Mesothelial cell of epicardium (in vitro differentiated cells): Measurements from ENCODE around the gene EML4. TPM values are rescaled to one million over a fixed set of nuclear protein-coding genes. Genes with fewer than 3 reads are reported as not detected.

Source experiments
- DNase-seq, 2 experiments: peaks; one replicate each; pipeline ENCODE4 v3.0.0; 2021; ENCODE audit warnings: low spot score in 2 of 2; ENCODE audit not compliant: unreplicated experiment in 2 of 2
- H3K27ac Mint-ChIP-seq: 2 replicates; pipeline ENCODE4 v1.8.0; 2021; ENCODE audit warnings: mixed read lengths
- H3K27me3 Mint-ChIP-seq: 2 replicates; pipeline ENCODE4 v1.8.0; 2021; ENCODE audit warnings: low read depth, mixed read lengths
- H3K36me3 Mint-ChIP-seq: 2 replicates; pipeline ENCODE4 v1.8.0; 2021; ENCODE audit warnings: mixed read lengths
- H3K4me1 Mint-ChIP-seq: 2 replicates; pipeline ENCODE4 v1.8.0; 2021; ENCODE audit warnings: mixed read lengths
- H3K4me3 Mint-ChIP-seq: 2 replicates; pipeline ENCODE4 v1.8.0; 2021; ENCODE audit warnings: mild to moderate bottlenecking, moderate library complexity, mixed read lengths
- H3K9me3 Mint-ChIP-seq: 2 replicates; pipeline ENCODE4 v1.8.0; 2021; ENCODE audit warnings: mixed read lengths
- CTCF ChIP-seq: fragments of 200-600 bp; sonication (generic); IDR thresholded peaks from one replicate; pipeline ENCODE4 v1.5.0; 2021; ENCODE audit warnings: antibody characterized with exemption; ENCODE audit not compliant: unreplicated experiment
- total RNA-seq: library from RNA; stranded (reverse); gene quantifications from 3 replicates; pipeline ENCODE4 v1.2.1, GENCODE V29; 2021

The EML4 gene
- total RNA-seq, 1 donor from 2014 or later = 95.6 TPM

- H3K9me3 Mint-ChIP-seq = peaks cover 6% of the 10 kb centered on the region
- no peak for DNase-seq
- peak overlapping the region; percentile 76 for H3K27ac Mint-ChIP-seq
- H3K27me3 Mint-ChIP-seq = no peaks in the 10 kb centered on the region
- H3K36me3 Mint-ChIP-seq = peaks cover 4% of the 10 kb centered on the region
- peaks cover 35% of the 10 kb centered on the region for H3K4me1 Mint-ChIP-seq
- peak; percentile 28 for TF ChIP-seq CTCF
- H3K4me3 Mint-ChIP-seq = no peak overlapping the region
Observed at GRCh38 chr2:42196403-42197267, 27.5 kb downstream of the EML4 start.

GRCh38 chr2:42197792-42198191, 28.6 kb downstream of the EML4 start:
- no peak for TF ChIP-seq CTCF
- Mint-ChIP-seq H3K27ac (no peak overlapping the region), H3K4me3 (no peak overlapping the region), H3K27me3 (no peaks in the 10 kb centered on the region), H3K36me3 (peaks cover 4% of the 10 kb centered on the region), H3K9me3 (peaks cover 6% of the 10 kb centered on the region), H3K4me1 (peaks cover 31% of the 10 kb centered on the region)
- DNase-seq = no peak

GRCh38 chr2:42198466-42198865, 29.3 kb downstream of the EML4 start:
- DNase-seq = no peak
- peaks cover 26% of the 10 kb centered on the region for H3K4me1 Mint-ChIP-seq
- H3K4me3 Mint-ChIP-seq = no peak overlapping the region
- H3K27me3 Mint-ChIP-seq = no peaks in the 10 kb centered on the region
- no peak for TF ChIP-seq CTCF
- H3K9me3 Mint-ChIP-seq = peaks cover 6% of the 10 kb centered on the region
- peak overlapping the region; percentile 19 for H3K27ac Mint-ChIP-seq
- H3K36me3 Mint-ChIP-seq = peaks cover 4% of the 10 kb centered on the region

GRCh38 chr2:42199002-42199401, 29.8 kb downstream of the EML4 start:
- H3K27me3 Mint-ChIP-seq = no peaks in the 10 kb centered on the region
- peaks cover 4% of the 10 kb centered on the region for H3K36me3 Mint-ChIP-seq
- H3K4me1 Mint-ChIP-seq = peaks cover 22% of the 10 kb centered on the region
- H3K4me3 Mint-ChIP-seq = no peak overlapping the region
- H3K27ac Mint-ChIP-seq = no peak overlapping the region
- peaks cover 6% of the 10 kb centered on the region for H3K9me3 Mint-ChIP-seq
- no peak for DNase-seq
- TF ChIP-seq CTCF = no peak

GRCh38 chr2:42199626-42200025, 30.5 kb downstream of the EML4 start:
- DNase-seq = no peak
- H3K36me3 Mint-ChIP-seq = peaks cover 4% of the 10 kb centered on the region
- H3K4me1 Mint-ChIP-seq = peaks cover 22% of the 10 kb centered on the region
- peak overlapping the region; percentile 6 for H3K27ac Mint-ChIP-seq
- H3K27me3 Mint-ChIP-seq = no peaks in the 10 kb centered on the region
- no peak for TF ChIP-seq CTCF
- peaks cover 6% of the 10 kb centered on the region for H3K9me3 Mint-ChIP-seq
- no peak overlapping the region for H3K4me3 Mint-ChIP-seq
